Pancreas (tissue), 10 donors: ENCODE measurements around the gene OSBPL1A. TPM values are rescaled to one million over a fixed set of nuclear protein-coding genes. Genes with fewer than 3 reads are reported as not detected.

Experiments used
- ATAC-seq, 4 donors: fragments of 200-7000 bp; cut with Tn5 transposase; one replicate each; pipeline versions ENCODE4 v1.8.0 to v1.9.1; 2020; ENCODE audit warnings: mild to moderate bottlenecking in 4 of 4, moderate library complexity in 4 of 4
- DNase-seq, 6 donors: peaks; one replicate each; pipeline ENCODE4 v3.0.0-alpha.2; 2020
- FAIRE-seq: peaks from 2 replicates; lab custom pipeline; 2012; peaks lifted over from hg19 to GRCh38; lab: Jason Lieb, UNC
- H3K27ac ChIP-seq, 4 donors: fragments of 200-600 bp; sonication (generic); 1 replicate in 3 of 4; 2 replicates in 1 of 4; pipeline versions ENCODE4 v1.5.0 to v1.8.0; 2020
- H3K27me3 ChIP-seq, 4 donors: fragments of 200-600 bp; one replicate each; pipeline ENCODE4 v1.8.0; 2021
- H3K36me3 ChIP-seq, 3 donors: fragments of 200-600 bp; sonication (generic) in 1 of 3; one replicate each; pipeline versions ENCODE4 v1.5.0 to v1.8.0; 2020 to 2021
- H3K4me1 ChIP-seq, 3 donors: fragments of 200-600 bp; one replicate each; pipeline ENCODE4 v1.8.0; 2021
- H3K4me3 ChIP-seq, 4 donors: fragments of 200-600 bp; sonication (generic) in 2 of 4; one replicate each; pipeline versions ENCODE4 v1.5.0 to v1.8.0; 2020 to 2021
- H3K9me3 ChIP-seq, 4 donors: fragments of 200-600 bp; one replicate each; pipeline ENCODE4 v1.8.0; 2021
- CTCF ChIP-seq, 4 donors: fragments of 200-600 bp; sonication (generic) in 3 of 4; IDR thresholded peaks; one replicate each; pipeline versions ENCODE4 v1.5.0 to v1.8.0; 2021; ENCODE audit warnings: antibody characterized with exemption in 4 of 4
- WGBS, 2 donors: extraction: QIAGEN DNeasy Blood & Tissue Kit; methylation state at CpG; one replicate each; pipeline ENCODE4 v1.1.7; 2013; 5-methylcytosine and 5-hydroxymethylcytosine counted together
- intact Hi-C, 3 donors: fragments of 100-400 bp; cut with DNase I; formaldehyde crosslinking; loops; one replicate each; pipeline versions ENCODE4 v1.11.1 to v1.14.2; 2022
- polyA plus RNA-seq, 2 donors: library from polyadenylated mRNA; stranded (reverse); fragments of 200-250 nt; gene quantifications; one replicate each; pipeline ENCODE4 v1.2.3, GENCODE V29; 2013
- total RNA-seq, 6 donors: library from RNA; stranded (reverse); fragmentation: NEBNext Ultra II Directional in 4 of 6; extraction: Animal tissue kit (Norgen Biotek cat#: 25700) in 4 of 6; gene quantifications; one replicate each; pipeline versions ENCODE4 v1.2.1 to v1.2.4, GENCODE V29; 2021 to 2023
- donor health status: healthy with polysubstance abuse.
- donor health status: DM: no; HTN: no; CAD: no; lungs with moderate emphysema.
- donor health status: DM: no; HTN: no; CAD: no.
- donor health status: control.
- donor health status: control.
- donor health status: Bipolar disorder and iron deficiency.
- donor health status: DM: yes; HTN: yes; CAD: no.
- donor health status: DM: no; HTN: no; CAD: no.
- donor health status: DM: no; HTN: no; CAD: no.
- donor health status: DM: yes; HTN: yes; CAD: no.

OSBPL1A gene
- total and polyA plus RNA-seq, 8 donors, result 5.8 to 17.9 (median 10.8) TPM

DNA sequence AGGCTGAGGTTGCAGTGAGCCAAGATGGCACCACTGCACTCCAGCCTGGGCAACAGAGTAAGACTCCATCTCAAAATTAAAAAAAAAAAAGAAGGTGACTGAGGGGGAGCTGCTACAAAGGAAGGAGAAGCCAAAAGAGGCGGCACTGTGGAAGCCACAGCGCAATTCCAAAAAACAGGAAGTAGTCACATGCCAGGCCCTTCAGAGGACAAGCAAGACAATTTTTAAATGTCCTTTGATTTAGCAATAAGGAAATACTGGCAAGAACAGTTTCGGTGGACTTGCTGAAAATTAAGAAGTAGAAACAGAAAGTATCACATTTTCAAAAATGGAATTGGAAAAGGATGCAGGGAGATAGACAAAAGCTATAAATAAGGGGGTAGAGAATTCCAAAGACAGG lies 122.8 kb downstream of the OSBPL1A start:
- FAIRE-seq, result no peak
- Histone ChIP-seq H3K36me3 (no peaks in the 10 kb centered on the region), H3K27ac (no peak overlapping the region), H3K4me3 (no peak overlapping the region), H3K27me3 (no peaks in the 10 kb centered on the region), H3K9me3 (no peaks in the 10 kb centered on the region), H3K4me1 (peaks cover 0 to 11% (median 3%) of the 10 kb centered on the region in 3 donors)
- intact Hi-C loops, result no loop called here
- 83 to 88% methylated on average over 3 of the region's 3 CpGs for WGBS, 2 donors
- ATAC-seq, result no peak
- TF ChIP-seq CTCF (IDR thresholded peaks at IDR 0.05), result no peak
- no peak for DNase-seq

DNA sequence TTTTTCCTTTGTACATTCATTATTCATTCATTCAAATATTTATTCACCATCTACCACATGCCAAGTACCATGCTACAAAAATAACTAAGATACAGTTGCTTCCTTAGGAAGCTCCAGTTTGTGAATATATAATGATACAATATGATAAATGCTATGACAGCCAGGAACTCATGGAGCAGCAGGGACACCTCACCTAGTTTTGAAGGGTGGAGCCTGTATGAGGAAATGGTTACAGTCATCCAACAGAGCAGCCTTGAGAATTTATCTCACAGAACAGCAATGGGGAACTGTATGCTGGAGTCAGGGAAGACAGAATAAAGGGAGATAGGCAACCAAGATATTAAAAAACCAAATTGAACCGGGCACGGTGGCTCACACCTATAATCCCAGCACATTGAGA lies 124.0 kb downstream of the OSBPL1A start:
- Histone ChIP-seq H3K27me3 (no peaks in the 10 kb centered on the region), H3K4me1 (peaks cover 0 to 11% (median 3%) of the 10 kb centered on the region in 3 donors), H3K27ac (no peak overlapping the region), H3K9me3 (no peaks in the 10 kb centered on the region), H3K4me3 (no peak overlapping the region), H3K36me3 (no peaks in the 10 kb centered on the region)
- TF ChIP-seq CTCF (IDR thresholded peaks at IDR 0.05), result no peak
- no peak for FAIRE-seq
- 76 to 82% methylated on average over 2 of the region's 2 CpGs for WGBS, 2 donors
- ATAC-seq, result no peak
- DNase-seq, result no peak
- intact Hi-C loops, result no loop called here

DNA sequence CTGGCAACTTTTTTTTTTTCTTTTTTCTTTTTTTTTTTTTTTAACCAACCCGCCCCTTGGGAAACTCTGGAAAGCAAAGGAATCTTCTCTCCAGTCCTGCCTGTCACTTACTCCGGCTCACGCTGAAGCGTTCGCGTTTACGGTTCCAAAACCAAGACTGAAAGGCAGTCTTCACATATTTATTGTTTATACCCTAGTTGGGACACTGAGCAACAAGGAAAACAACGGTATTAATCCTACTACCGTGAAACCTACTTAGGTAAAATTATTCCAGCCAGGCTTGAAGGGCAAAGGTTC lies 125.4 kb downstream of the OSBPL1A start:
- peak overlapping the region; percentile 15 to 94 (median 84) for H3K27ac ChIP-seq
- H3K4me3 ChIP-seq, result peak overlapping the region; percentile 72 to 81 (median 72)
- FAIRE-seq (no peak), ATAC-seq (no peak), DNase-seq (no peak)
- no peaks in the 10 kb centered on the region for H3K27me3 ChIP-seq
- H3K4me1 ChIP-seq, result peaks cover 0 to 11% (median 3%) of the 10 kb centered on the region in 3 donors
- no peak for TF ChIP-seq CTCF (IDR thresholded peaks at IDR 0.05)
- 0 to 1% methylated on average over 9 of the region's 9 CpGs for WGBS, 2 donors
- intact Hi-C loops, result no loop called here
- no peaks in the 10 kb centered on the region for H3K36me3 ChIP-seq
- H3K9me3 ChIP-seq, result no peaks in the 10 kb centered on the region

DNA sequence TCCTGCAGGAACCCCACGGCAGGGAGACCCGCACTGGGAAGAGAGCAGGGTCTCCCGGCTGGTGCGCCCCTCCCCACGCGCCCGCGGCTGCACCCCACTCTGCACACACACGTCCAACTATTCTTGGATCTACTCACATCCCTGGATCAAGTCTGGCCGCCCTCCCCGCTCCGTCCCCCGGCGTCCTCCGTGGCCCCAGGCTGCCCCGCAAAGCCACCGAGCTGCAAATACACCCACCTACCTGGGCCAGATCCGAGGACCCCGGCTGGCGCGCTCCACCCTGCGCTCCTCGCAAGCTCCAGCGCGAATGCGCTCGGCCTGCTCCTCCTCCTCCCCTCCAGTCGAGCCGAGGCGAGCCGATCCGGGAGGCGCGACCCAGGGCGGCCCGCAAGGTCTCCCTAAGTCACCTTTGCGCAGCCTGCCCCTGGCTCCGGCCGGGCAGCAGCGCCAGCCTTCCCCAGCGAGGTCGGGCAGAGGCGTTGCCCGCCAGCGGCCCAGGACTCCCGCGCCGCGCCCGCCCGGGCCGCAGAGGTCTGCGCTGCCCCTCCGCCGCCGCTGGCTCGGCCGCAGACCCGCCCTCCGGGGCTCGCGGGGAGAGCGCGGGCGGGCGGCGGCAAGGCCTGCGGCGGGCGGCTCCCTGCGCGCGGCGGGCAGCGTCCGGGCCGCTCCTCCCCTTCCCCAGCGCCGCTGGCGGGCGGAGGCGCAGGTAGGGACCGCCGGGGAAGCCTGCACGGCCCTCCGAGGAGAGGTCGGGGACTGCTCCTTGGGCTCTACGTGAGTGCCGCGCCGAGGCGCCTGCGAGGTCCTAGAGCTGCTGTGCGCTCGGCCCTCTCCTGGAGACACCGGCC lies 126.0 kb downstream of the OSBPL1A start:
- ATAC-seq (peak; percentile 83 to 90 (median 87)), DNase-seq (peak; percentile 75 to 92 (median 80)), FAIRE-seq (no peak)
- Histone ChIP-seq H3K4me3 (peak overlapping the region; percentile 72 to 81 (median 72)), H3K4me1 (peaks cover 0 to 11% (median 3%) of the 10 kb centered on the region in 3 donors), H3K36me3 (no peaks in the 10 kb centered on the region), H3K9me3 (no peaks in the 10 kb centered on the region), H3K27me3 (no peaks in the 10 kb centered on the region), H3K27ac (peak overlapping the region; percentile 61 to 94 (median 84))
- intact Hi-C loops, result no loop called here
- 0% methylated on average over 72 to 96 of the region's 96 CpGs for WGBS, 2 donors
- no peak for TF ChIP-seq CTCF (IDR thresholded peaks at IDR 0.05)

DNA sequence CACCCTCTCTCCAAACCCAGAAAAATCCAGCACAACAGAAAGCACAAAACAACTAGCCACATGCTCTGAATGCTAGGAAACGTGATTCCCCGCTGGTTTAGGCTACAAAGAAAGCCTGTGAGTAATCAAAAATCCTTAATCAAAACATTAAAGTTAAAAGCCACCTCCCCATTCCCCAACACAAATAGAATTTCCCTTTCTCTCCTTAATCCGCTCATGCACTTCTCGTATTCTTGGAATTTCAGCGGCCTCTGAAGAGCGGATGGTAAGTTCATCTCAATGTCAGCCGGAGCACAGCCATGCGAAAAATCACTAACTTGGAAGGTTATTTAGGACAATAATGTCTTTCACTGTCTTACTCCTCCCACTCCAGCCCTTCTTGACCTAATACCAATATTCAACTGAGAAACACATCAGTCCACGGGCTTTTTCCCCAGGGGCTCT lies 126.7 kb downstream of the OSBPL1A start:
- 3 to 4% methylated on average over 9 of the region's 9 CpGs for WGBS, 2 donors
- DNase-seq (no peak), ATAC-seq (peak; percentile 12 to 42 (median 38)), FAIRE-seq (no peak)
- Histone ChIP-seq H3K36me3 (no peaks in the 10 kb centered on the region), H3K9me3 (no peaks in the 10 kb centered on the region), H3K4me3 (peak overlapping the region; percentile 72 to 81 (median 72)), H3K27me3 (no peaks in the 10 kb centered on the region), H3K4me1 (peaks cover 0 to 11% (median 3%) of the 10 kb centered on the region in 3 donors), H3K27ac (peak overlapping the region; percentile 61 to 94 (median 84))
- intact Hi-C loops, result no loop called here
- no peak for TF ChIP-seq CTCF (IDR thresholded peaks at IDR 0.05)
